H1 (cell line): ENCODE results near the gene NBAS. TPM values are rescaled to one million over a fixed set of nuclear protein-coding genes. Genes with fewer than 3 reads are reported as not detected.

Source experiments
- CTCF ChIA-PET: fragments of 300-600 bp; sonication (Branson Sonifier 250); formaldehyde crosslinking; loops from one replicate; lab custom pipeline; 2021; ENCODE audit not compliant: partially characterized antibody; lab: Charles Lee
- POLR2A ChIA-PET: fragments of 300-600 bp; sonication (Branson Sonifier 250); formaldehyde crosslinking; loops from one replicate; lab custom pipeline; 2021; ENCODE audit warnings: inconsistent platforms; ENCODE audit not compliant: partially characterized antibody; lab: Charles Lee
- DNase-seq, 2 experiments: peaks; one replicate each; pipeline versions ENCODE4 v3.0.0 to v3.0.0-alpha.2; 2010 to 2022; ENCODE audit warnings: low spot score in 2 of 2, low read depth in 1 of 2, mixed read lengths in 1 of 2
- FAIRE-seq: peaks from 2 replicates; lab custom pipeline; 2011; peaks lifted over from hg19 to GRCh38; lab: Jason Lieb, UNC
- H2AFZ ChIP-seq: 2 replicates; pipeline ENCODE4 v1.8.1; 2012; ENCODE audit warnings: low read length, inconsistent platforms
- H2AK5ac ChIP-seq: 2 replicates; pipeline ENCODE4 v1.6.1; 2013; ENCODE audit warnings: low read depth, low read length
- H2BK120ac ChIP-seq: replicated peaks from 2 replicates; pipeline ENCODE3; 2013; ENCODE audit warnings: low read depth, low read length, inconsistent platforms
- H2BK12ac ChIP-seq: 2 replicates; pipeline ENCODE4 v1.6.1; 2013; ENCODE audit warnings: low read depth, low read length
- H2BK15ac ChIP-seq: 2 replicates; pipeline ENCODE4 v1.6.1; 2013; ENCODE audit warnings: low read length
- H2BK20ac ChIP-seq: 2 replicates; pipeline ENCODE4 v1.6.1; 2013; ENCODE audit warnings: low read length
- H2BK5ac ChIP-seq: 2 replicates; pipeline ENCODE4 v1.6.1; 2013; ENCODE audit warnings: low read depth, low read length
- H3K14ac ChIP-seq: 2 replicates; pipeline ENCODE4 v1.6.1; 2013; ENCODE audit warnings: inconsistent platforms; ENCODE audit not compliant: insufficient read length
- H3K18ac ChIP-seq: 2 replicates; pipeline ENCODE4 v1.6.1; 2013; ENCODE audit warnings: low read length; ENCODE audit errors: extremely low read depth
- H3K23ac ChIP-seq: 2 replicates; pipeline ENCODE4 v1.6.1; 2013; ENCODE audit warnings: inconsistent platforms; ENCODE audit not compliant: insufficient read length
- H3K23me2 ChIP-seq: 2 replicates; pipeline ENCODE4 v1.6.1; 2013; ENCODE audit warnings: low read depth, low read length
- H3K27ac ChIP-seq: 2 replicates; pipeline ENCODE4 v1.6.1; 2011; ENCODE audit warnings: low read depth, low read length, inconsistent platforms
- H3K27me3 ChIP-seq, 4 experiments: replicated peaks in 1 of 4; 1 replicate in 1 of 4; 2 replicates in 3 of 4; pipeline versions ENCODE4 v1.6.1 to v1.8.1; 2011 to 2013; ENCODE audit warnings: low read length in 3 of 4, mild to moderate bottlenecking in 3 of 4, inconsistent platforms in 2 of 4, mixed read lengths in 2 of 4, moderate library complexity in 1 of 4; ENCODE audit not compliant: control insufficient read depth in 3 of 4, insufficient read depth in 3 of 4; ENCODE audit errors: extremely low read depth in 1 of 4
- H3K36me3 ChIP-seq, 4 experiments: 2 replicates each; pipeline versions ENCODE4 v1.6.1 to v1.8.1; 2011 to 2013; ENCODE audit warnings: mild to moderate bottlenecking in 4 of 4, low read length in 3 of 4, moderate library complexity in 2 of 4, control low read depth in 1 of 4, inconsistent platforms in 1 of 4; ENCODE audit not compliant: insufficient read depth in 4 of 4, control insufficient read depth in 2 of 4
- H3K4ac ChIP-seq: replicated peaks from 2 replicates; pipeline ENCODE3; 2013; ENCODE audit warnings: low read length, low read depth, mixed read lengths, inconsistent platforms; ENCODE audit not compliant: insufficient read length
- H3K4me1 ChIP-seq, 4 experiments: replicated peaks in 1 of 4; 1 replicate in 1 of 4; 2 replicates in 3 of 4; pipeline versions ENCODE4 v1.6.1 to v1.8.1; 2011 to 2013; ENCODE audit warnings: low read length in 3 of 4, inconsistent platforms in 2 of 4, mixed read lengths in 1 of 4; ENCODE audit not compliant: insufficient read depth in 4 of 4, control insufficient read depth in 3 of 4
- H3K4me2 ChIP-seq, 2 experiments: 2 replicates each; pipeline versions ENCODE4 v1.6.1 to v1.8.1; 2011 to 2013; ENCODE audit warnings: low read depth in 2 of 2, low read length in 2 of 2, control low read depth in 1 of 2, inconsistent platforms in 1 of 2, mild to moderate bottlenecking in 1 of 2; ENCODE audit not compliant: insufficient read depth in 1 of 2
- H3K4me3 ChIP-seq, 4 experiments: fragments of 200-600, 300-600 bp in 1 of 4; sonication (generic), shearing (Covaris generic), sonication (Bioruptor Twin) in 1 of 4; 2 replicates each; pipeline versions ENCODE4 v1.5.1 to v1.8.1; 2011 to 2016; ENCODE audit warnings: low read length in 4 of 4, low read depth in 3 of 4, control low read depth in 2 of 4, inconsistent platforms in 2 of 4, mild to moderate bottlenecking in 2 of 4, mixed read lengths in 1 of 4, moderate library complexity in 1 of 4; ENCODE audit not compliant: insufficient read depth in 2 of 4; ENCODE audit errors: extremely low read depth in 1 of 4
- H3K56ac ChIP-seq: replicated peaks from 2 replicates; pipeline ENCODE3; 2013; ENCODE audit warnings: low read depth, mild to moderate bottlenecking, mixed read lengths, low read length, inconsistent platforms; ENCODE audit not compliant: insufficient read length
- H3K79me1 ChIP-seq: 2 replicates; pipeline ENCODE4 v1.6.1; 2013; ENCODE audit warnings: low read depth, low read length, control low read depth
- H3K79me2 ChIP-seq, 2 experiments: 2 replicates each; pipeline versions ENCODE4 v1.6.1 to v1.8.1; 2012 to 2013; ENCODE audit warnings: low read length in 2 of 2, mild to moderate bottlenecking in 2 of 2, inconsistent platforms in 1 of 2; ENCODE audit not compliant: insufficient read depth in 2 of 2, control insufficient read depth in 1 of 2
- H3K9ac ChIP-seq, 4 experiments: replicated peaks in 1 of 4; 1 replicate in 1 of 4; 2 replicates in 3 of 4; pipeline versions ENCODE4 v1.6.1 to v1.8.1; 2011 to 2013; ENCODE audit warnings: low read depth in 3 of 4, low read length in 3 of 4, control low read depth in 2 of 4, mild to moderate bottlenecking in 2 of 4, moderate library complexity in 2 of 4, inconsistent platforms in 1 of 4; ENCODE audit errors: extremely low read depth in 1 of 4
- H3K9me3 ChIP-seq, 2 experiments: 2 replicates each; pipeline versions ENCODE4 v1.6.1 to v1.8.1; 2012 to 2013; ENCODE audit warnings: mild to moderate bottlenecking in 2 of 2, moderate library complexity in 2 of 2, control low read depth in 1 of 2, inconsistent platforms in 1 of 2, low read depth in 1 of 2, low read length in 1 of 2, mixed read lengths in 1 of 2; ENCODE audit not compliant: insufficient read depth in 2 of 2
- H4K20me1 ChIP-seq, 2 experiments: replicated peaks in 1 of 2; 2 replicates each; pipeline versions ENCODE3 to v1.8.1; 2011 to 2013; ENCODE audit warnings: inconsistent platforms in 2 of 2, low read length in 2 of 2, mild to moderate bottlenecking in 1 of 2; ENCODE audit not compliant: insufficient read depth in 2 of 2, control insufficient read depth in 1 of 2
- H4K5ac ChIP-seq: 2 replicates; pipeline ENCODE4 v1.6.1; 2013; ENCODE audit warnings: low read length, low read depth, mixed read lengths, inconsistent platforms; ENCODE audit not compliant: insufficient read length
- H4K8ac ChIP-seq: 2 replicates; pipeline ENCODE4 v1.8.0; 2013; ENCODE audit warnings: mild to moderate bottlenecking, moderate library complexity, low read length, inconsistent platforms; ENCODE audit not compliant: insufficient read depth; ENCODE audit errors: extremely low read depth
- H4K91ac ChIP-seq: replicated peaks from 2 replicates; pipeline ENCODE3; 2013; ENCODE audit warnings: low read length, mixed read lengths, inconsistent platforms; ENCODE audit not compliant: insufficient read length
- BACH1 ChIP-seq: IDR thresholded peaks from 2 replicates; pipeline ENCODE4 v1.6.1; 2012; ENCODE audit warnings: low read length, improper control_type of control experiment
- E2F6 ChIP-seq: IDR thresholded peaks from 2 replicates; pipeline ENCODE4 v1.6.1; 2012; ENCODE audit warnings: inconsistent platforms
- EP300 ChIP-seq, 2 experiments: IDR thresholded peaks; 1 replicate in 1 of 2; 2 replicates in 1 of 2; pipeline ENCODE4 v1.6.1; 2011 to 2012; ENCODE audit warnings: low read depth in 2 of 2, low read length in 2 of 2, mild to moderate bottlenecking in 2 of 2, borderline replicate concordance in 1 of 2, inconsistent platforms in 1 of 2, moderate library complexity in 1 of 2
- JUN ChIP-seq: IDR thresholded peaks from 2 replicates; pipeline ENCODE4 v1.6.1; 2011; ENCODE audit warnings: low read depth, mild to moderate bottlenecking, improper control_type of control experiment, low read length
- KDM5A ChIP-seq: fragments of 200-600 bp; IDR thresholded peaks from 2 replicates; pipeline ENCODE4 v1.7.1; 2012; ENCODE audit warnings: mild to moderate bottlenecking, low read length, inconsistent platforms, mixed read lengths
- RAD21 ChIP-seq, 2 experiments: IDR thresholded peaks in 1 of 2; conservative IDR thresholded peaks in 1 of 2; 2 replicates each; pipeline ENCODE4 v1.6.1; 2011; ENCODE audit warnings: low read depth in 2 of 2, low read length in 2 of 2, improper control_type of control experiment in 1 of 2, inconsistent platforms in 1 of 2, mild to moderate bottlenecking in 1 of 2, moderate library complexity in 1 of 2
- RFX5 ChIP-seq: IDR thresholded peaks from 2 replicates; pipeline ENCODE4 v1.6.1; 2011; ENCODE audit warnings: low read depth, low read length, improper control_type of control experiment, borderline replicate concordance
- SP1 ChIP-seq: IDR thresholded peaks from 2 replicates; pipeline ENCODE4 v1.6.1; 2011; ENCODE audit warnings: low read depth, low read length
- SP2 ChIP-seq: IDR thresholded peaks from 2 replicates; pipeline ENCODE4 v1.6.1; 2012; ENCODE audit warnings: mild to moderate bottlenecking, low read length, inconsistent platforms
- YY1 ChIP-seq: IDR thresholded peaks from 2 replicates; pipeline ENCODE4 v1.6.1; 2011; ENCODE audit warnings: low read depth, mild to moderate bottlenecking, low read length
- WGBS, 2 experiments: shearing (Covaris generic) in 1 of 2; methylation state at CpG; one replicate each; pipeline versions ENCODE4 v1.1.6 to v1.1.7; 2013 to 2015; ENCODE audit warnings: low lambda C conversion rate in 2 of 2, mixed read lengths in 2 of 2, inconsistent platforms in 1 of 2, low coverage in 1 of 2, missing lambda C conversion rate in 1 of 2; ENCODE audit not compliant: insufficient replicate concordance in 2 of 2, insufficient coverage in 1 of 2, insufficient read length in 1 of 2; ENCODE audit errors: extremely low coverage in 1 of 2, missing lambda C conversion rate in 1 of 2; 5-methylcytosine and 5-hydroxymethylcytosine counted together
- polyA plus RNA-seq, 7 experiments: library from polyadenylated mRNA; depleted of rRNA in 3 of 7; stranded (reverse) in 5 of 7; unstranded in 2 of 7; fragments of >200 nt in 5 of 7; fragments of 200-250 nt in 2 of 7; gene quantifications; 1 replicate in 5 of 7; 2 replicates in 1 of 7; 4 replicates in 1 of 7; pipeline versions ENCODE4 v1.2.1 to v1.2.3, GENCODE V29; 2011 to 2013; ENCODE audit warnings: missing spikeins in 2 of 7, mixed read lengths in 2 of 7
- total RNA-seq: library from RNA; stranded (reverse); fragmentation: NEBNext Ultra II Directional; extraction: Animal tissue kit (Norgen Biotek cat#: 25700); gene quantifications from 2 replicates; pipeline ENCODE4 v1.2.1, GENCODE V29; 2021

NBAS gene
- total and polyA plus RNA-seq, 2 of the 8 experiments (the other 6 are each of a cell fraction or from before 2014, with no cell fraction given) = 19.6 to 34.8 TPM

DNA sequence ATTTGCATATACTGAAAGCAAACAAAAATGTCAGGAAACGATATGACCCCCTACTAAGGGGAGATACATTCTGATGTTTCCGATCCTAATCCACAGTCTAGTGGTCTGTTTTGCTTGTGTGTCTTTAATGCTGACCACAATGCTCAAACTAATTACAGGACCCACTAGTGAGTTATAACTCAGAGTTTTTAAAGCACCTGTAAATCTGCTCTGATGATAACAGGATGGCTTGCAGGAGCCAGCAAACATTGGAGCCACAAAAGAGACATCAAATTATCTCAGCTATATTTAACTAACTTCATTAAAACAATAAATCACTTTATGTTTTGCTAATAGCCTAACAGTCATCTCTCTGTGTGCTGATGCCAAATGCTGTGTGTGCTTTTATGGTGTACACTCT is 300.3 kb downstream of the NBAS start:
- Histone ChIP-seq H3K4me3 (no peak overlapping the region), H2BK5ac (no peak overlapping the region), H2BK15ac (no peak overlapping the region), H3K18ac (no peak overlapping the region), H3K23ac (no peak overlapping the region), H4K5ac (no peak overlapping the region), H3K14ac (no peak overlapping the region), H2AFZ (no peak overlapping the region), H2BK12ac (no peak overlapping the region), H3K27me3 (no peaks in the 10 kb centered on the region), H3K9ac (no peak overlapping the region), H3K4me1 (peaks cover 5 to 13% (median 8%) of the 10 kb centered on the region in 4 experiments; a peak in 6 of 7 replicates), H3K4me2 (no peak overlapping the region; a peak in 1 of 4 replicates), H3K79me1 (no peaks in the 10 kb centered on the region), H4K20me1 (peaks cover 0 to 2% of the 10 kb centered on the region in 2 experiments), H3K23me2 (no peaks in the 10 kb centered on the region), H3K56ac (no peak overlapping the region), H4K91ac (peak overlapping the region; percentile 29), H3K4ac (no peak overlapping the region), H4K8ac (no peak overlapping the region), H3K9me3 (0 out of 4 replicates have a peak, but pooled peaks cover 4 to 8% of the 10 kb centered on the region in 2 experiments), H2AK5ac (no peak overlapping the region), H3K79me2 (no peaks in the 10 kb centered on the region), H3K36me3 (no peaks in the 10 kb centered on the region), H3K27ac (no peak overlapping the region), H2BK20ac (no peak overlapping the region), H2BK120ac (no peak overlapping the region)
- no peak for FAIRE-seq
- CTCF ChIA-PET = interaction anchor here (0.9 to 2.0 kb wide), 2 partner anchors 164 to 317 kb away, joined by 4 to 5 read pairs; no protein-coding TSS in a partner anchor
- WGBS, 2 experiments = 90% methylated on average over 2 of the region's 2 CpGs; no CpG with 5 or more reads in 1 of the 2 experiments
- TF ChIP-seq EP300 (IDR thresholded peaks at IDR 0.05; ENCODE audit: borderline replicate concordance in 1 of 2, low read depth in 2 of 2, low read length in 2 of 2) (no peak), SP1 (no peak), JUN (no peak), SP2 (no peak), KDM5A (no peak), E2F6 (no peak), BACH1 (no peak), RAD21 (IDR thresholded peaks at IDR 0.05 in 1 of 2, conservative IDR thresholded peaks at IDR 0.05 in 1 of 2; ENCODE audit: low read depth in 2 of 2, low read length in 2 of 2) (no peak), YY1 (no peak), RFX5 (no peak)
- DNase-seq = no peak
- POLR2A ChIA-PET = no interaction called here
